NCI-H748 (cell line): ENCODE measurements around the gene FRMD4A.
"Not testable (repeated sequence)": the region's sequence is repeated elsewhere in the genome, so short reads cannot be mapped to it uniquely, and the experiment has no call there.

Experiments
- DNase-seq: peaks from one replicate; lab custom pipeline; 2025; ENCODE audit not compliant: unreplicated experiment; lab: John Stamatoyannopoulos, UW

The FRMD4A gene

DNA sequence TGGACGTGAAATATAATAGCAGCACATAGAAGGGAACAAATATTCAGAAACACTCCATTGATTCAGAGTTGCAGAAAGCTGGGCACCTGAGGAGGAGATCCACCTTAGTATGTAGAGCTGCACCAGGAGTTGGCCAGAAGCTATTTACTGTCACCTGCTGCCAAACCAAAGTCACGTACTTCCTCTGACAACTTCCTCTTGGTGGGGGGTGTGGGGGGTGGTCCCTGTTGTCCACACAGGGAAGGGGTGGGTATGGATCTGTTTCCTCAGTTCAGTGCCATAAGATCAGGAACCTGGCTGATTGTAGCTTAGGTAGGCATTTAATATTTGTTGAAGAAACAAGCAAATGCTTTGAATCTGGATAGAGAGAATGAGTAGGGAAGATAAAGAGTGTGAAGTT, 264.6 kb downstream of the FRMD4A start:
- DNase-seq: no peak

DNA sequence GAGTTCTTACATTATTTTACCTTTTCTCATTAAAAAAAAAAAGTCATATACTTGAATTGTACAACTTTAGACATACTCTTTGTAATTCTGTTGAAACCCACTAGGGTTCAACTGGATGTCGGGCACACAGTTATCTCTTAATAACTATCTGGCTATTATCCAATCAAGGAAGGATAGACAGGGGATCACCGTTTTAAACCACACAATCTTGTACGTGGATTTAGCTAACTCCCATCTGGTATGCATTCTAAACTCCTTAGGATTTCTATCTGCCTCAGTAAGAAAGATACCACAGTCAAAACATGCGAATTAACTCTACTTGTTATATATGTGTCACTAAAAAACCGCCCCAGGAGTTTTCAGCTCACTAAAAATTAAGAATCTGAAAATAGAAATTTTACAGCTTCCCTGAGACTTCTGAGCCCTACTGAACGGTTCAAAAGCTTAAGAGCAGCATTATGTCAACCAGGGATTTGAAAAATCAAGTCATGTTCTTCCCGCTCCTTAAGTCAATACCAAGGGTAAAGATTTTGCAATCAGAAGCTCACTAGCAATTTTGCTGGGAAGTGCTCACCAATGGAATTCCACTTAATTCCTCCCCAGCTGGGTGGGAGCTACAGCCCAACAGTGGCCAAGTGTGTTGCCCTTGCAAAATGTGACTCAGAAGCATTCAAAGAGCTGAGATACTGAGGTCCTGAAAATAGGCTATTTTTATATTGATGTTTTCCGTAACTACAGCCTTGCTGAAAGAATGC, 267.0 kb downstream of the FRMD4A start:
- DNase-seq: no peak

DNA sequence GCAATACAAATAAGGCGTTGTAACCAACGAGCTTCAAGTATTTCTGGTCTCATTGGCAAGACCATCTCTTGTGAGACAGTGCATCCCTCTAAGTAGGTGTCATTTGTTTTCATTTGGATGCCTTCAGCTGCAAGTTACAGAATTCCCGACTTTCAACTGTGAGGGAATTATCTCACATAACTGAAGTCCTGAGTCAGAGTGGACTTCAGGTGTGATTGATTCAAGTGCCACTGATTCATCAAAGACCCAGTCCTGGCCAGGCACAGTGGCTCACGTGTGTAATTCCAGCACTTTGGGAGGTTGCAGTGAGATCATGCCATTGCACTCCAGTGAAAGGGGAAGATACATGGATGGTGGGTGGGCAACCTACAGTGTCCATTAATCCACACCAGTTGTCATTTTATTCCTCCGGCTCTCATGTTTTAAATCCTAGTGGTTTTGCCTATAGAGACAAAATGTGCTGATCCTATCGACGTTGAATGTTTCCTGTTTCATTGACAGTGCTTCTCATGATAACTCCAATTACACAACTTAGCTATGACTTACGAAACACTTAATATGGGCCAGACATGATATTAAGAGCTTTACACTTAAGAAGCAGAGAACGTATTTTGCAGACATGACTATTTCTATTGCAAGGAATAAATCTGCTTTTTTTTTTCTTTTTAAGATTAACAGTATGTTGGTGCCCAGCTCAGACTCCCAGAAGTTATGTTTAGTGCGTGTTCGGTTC, 268.0 kb downstream of the FRMD4A start:
- no peak for DNase-seq

DNA sequence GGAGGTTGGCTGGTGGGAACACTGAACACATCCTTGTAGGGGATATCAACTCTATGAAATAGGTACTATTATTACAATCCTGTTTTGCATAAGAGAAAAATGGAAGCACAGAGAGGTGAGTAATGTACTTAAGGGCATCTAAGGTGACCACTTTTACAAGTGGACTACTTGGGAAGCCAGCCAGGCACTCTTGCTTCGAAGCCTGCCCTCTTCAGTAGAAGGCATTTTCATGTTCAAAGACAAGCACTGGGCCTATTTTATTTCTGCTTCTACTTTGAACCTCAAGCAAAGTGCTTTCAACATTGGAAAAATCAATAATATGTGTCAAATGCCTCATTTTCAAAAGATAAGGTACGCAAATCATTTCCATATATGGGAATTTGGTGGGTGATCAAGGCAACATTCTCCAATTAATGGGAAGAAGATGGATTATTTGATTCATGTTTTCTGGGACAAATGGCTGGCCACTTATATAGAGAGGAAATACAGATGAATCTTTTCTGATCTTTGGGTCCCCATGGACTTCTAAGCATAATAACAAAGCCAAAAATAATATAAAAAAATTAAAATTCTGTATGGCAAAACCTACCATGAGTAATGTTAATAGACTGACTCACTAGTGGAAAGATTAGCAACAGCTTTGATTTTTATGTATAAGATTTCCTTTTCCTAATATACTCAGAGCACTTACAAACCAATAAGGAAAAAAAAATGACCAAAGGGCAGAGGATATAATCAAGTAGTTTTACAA, 270.2 kb downstream of the FRMD4A start:
- no peak for DNase-seq

DNA sequence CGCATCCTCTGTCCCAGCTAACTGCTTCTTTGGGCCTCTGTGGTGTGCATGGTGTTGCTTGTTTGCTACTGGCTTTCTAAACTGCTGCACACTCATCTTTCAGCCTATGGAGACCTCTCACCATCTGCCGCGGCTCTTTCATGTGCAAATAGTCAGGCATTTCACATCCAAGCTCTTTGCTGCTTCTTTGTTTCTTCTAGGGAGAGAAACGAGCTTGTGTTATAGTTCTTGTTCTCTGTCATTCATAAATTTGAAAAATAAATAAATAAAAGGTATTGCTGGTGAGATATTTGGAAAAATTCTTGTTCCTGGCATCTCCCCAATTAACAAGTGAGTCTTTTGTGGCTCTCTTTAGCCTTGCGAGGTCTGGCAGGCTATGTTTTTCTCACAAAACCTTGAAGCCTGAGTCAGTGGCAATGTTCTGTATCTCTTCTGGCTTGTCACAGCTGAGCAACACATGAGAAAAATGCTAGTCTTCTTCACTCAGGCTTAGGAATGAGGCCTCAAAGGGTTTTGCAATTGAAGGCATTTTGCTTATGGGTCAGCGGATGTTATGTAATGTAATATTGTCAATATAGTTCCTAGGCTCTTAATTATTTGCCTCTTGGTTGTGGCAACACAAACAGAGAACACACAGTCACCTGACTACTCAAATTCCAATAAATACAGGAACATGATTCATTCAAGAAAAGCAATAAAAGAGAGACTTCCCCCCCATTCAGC, 274.0 kb downstream of the FRMD4A start:
- no peak for DNase-seq

DNA sequence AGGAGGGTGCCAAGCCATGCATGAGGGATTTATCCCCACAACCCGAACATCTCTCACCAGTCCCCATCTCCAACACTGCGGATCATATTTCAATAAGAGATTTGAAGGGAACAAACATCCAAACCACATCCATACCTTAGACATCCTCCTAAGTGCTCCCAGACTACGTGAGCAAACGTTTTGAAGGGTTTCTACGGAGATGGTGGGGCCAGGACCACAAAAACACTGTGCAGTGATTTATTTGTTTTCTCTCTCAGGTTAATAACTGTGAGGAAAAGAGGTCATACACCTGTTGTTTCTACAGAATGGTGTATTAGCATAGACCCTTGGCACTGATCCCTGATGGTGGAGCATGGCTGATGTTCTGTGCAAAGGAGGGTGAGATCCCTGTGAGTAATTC, 277.8 kb downstream of the FRMD4A start:
- peak; percentile 82 for DNase-seq

DNA sequence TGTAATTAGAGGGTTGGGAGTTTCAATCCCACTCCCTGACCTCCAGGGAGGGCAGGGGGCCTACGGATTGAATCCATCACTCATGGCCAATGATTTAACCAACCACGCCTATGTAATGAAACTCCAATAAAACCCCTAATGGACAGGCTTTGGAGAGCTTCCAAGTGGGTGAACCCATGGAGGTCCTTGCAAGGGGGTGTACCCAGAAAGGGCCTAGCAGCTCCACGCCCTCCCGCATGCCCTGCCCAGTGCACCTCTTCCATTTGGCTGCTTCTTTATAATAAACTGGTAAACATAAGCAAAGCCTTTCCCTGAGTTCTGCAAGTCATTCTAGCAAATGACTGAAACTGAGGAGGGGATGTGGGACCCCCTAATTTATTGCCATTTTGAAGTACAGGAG, 280.1 kb downstream of the FRMD4A start:
- DNase-seq: peak; percentile 73

DNA sequence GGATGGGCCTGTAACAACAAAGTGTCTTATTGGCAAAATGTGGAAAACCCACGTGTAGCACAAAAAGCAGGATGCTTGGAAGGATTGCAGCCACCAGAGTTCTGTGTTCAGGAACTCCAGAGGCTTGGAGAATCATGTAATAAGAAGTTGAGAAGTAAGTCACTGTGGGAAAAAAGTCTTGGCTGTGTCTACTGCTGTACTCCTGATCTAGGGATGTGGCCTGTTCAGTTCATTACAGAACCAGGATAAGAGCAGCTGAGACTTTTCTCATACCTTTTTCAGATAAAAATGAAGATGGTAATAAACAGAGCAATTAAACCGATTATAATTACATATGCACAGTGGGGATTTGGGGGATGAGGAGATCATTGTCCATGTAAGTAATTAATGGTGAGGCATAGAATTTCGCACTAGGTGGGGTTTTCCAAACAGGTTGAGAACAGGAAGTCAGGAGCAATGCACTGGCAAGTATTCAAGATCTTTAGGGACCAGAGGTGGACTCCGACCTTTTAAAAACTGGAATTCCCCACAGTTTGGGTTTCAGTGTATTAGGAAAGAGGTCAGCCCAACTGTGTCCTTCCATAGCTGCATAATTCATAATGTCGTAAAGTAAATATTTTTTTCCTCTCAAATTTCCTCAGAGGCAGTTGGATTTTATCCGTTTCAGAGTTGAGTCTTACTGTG, 281.7 kb downstream of the FRMD4A start:
- DNase-seq: peak; percentile 34

DNA sequence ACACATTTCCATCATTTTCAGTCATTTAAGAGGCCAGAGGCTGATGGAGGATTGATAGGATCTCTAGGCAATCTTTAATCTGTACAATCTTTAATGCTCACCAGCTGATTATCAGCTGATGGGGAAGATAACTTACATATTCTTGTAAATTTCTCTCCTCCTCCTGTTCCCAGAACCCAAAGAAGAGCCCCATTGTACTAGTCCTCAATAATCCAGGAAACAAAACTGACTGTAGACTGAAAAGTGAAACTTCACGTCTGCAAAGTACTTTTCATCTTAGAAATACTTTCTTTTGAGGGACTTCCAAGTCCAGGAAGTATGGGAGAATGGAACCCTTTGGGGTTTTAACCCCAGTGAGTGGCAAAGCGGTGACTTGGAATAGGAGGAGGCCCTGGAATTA, 283.3 kb downstream of the FRMD4A start:
- no peak for DNase-seq

DNA sequence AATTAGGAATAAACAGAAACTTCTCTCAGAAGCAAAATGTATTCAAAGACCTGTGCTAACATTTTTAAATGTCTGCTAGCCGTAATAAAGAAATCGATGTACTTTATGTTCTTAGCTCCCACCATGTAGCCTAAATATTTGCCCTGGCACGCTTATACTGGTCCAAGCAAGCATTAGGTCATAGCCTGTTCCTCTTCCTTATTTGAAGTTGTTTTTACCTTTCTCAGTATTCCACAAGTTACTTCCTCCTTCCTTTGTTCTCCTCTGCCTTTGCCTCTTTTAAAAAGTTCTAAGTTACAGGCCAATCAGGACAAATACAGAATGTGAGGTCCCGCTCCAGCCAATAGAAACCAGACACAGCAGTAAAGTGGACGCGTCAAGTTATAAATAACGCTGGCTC, 288.7 kb downstream of the FRMD4A start:
- not testable (repeated sequence) for DNase-seq

DNA sequence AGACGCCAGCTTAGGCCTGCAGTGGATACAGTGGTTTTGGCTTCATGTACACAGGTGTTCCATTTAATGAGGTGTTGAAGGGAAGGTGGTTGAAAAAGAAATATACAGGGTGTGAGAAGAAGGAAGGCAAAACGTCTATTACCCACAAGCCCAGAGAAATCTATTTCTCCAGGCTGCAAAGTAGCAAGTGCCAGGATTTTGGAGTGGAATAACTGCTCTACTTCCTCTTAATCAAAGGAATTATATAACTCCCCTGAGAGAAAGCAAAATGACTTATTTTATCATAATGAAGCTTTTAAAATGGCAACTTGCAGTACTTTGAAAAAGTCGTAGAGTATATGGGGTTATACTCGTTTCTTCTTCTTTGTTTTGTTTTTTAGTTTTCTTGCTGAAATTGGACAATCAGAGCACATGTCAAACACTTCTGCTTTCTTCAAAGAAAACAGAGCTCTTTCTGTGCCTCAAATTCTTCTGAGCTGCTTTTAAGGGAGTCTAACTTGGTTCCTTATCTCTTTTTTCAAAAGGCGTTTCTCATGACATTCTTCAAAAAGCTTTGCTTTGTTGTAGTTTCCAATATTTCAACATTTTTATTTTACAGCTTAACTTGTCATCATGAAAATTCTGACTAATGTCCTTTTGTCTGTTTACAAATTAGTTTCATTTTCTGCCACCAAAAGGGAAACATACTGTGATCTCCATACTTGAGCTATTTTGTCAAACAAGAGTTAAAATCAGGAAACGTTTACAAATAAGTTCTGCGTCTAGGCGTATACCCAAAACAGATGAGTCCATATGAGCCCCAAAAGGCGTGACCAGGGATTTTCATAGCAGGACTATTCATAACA, 289.7 kb downstream of the FRMD4A start:
- no peak for DNase-seq

DNA sequence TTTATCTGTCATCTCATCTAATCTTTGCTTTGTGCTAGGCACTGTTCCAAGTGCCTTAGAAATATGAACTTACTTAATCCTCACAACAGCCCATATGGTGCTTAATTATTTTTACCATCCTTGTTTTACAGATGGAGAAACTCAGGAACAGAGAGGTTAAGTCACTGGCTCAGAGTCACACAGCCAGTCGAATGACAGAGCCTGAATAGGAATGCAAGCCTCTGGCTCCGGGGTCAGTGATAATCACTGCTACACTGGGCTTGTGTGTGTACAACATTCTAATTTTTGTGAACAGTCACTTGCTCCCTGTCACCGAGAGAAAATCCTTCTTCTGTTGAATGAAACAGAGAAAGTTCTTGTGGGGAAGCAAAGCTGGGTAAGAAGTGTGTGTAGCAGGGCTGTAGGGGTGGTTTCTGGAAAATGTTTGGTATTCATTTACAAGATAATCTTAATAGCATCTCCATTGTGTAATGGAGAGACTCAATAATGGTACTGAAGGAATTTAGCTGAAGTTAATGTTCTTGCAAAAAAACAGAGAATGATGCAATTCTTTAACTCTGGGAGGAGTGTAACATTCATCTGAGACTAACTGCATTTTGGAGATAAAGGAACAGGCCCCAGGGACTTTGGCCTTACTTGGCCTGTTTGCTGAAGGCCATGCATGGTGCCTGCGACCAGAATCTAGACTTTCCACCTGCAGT, 290.6 kb downstream of the FRMD4A start:
- no peak for DNase-seq

DNA sequence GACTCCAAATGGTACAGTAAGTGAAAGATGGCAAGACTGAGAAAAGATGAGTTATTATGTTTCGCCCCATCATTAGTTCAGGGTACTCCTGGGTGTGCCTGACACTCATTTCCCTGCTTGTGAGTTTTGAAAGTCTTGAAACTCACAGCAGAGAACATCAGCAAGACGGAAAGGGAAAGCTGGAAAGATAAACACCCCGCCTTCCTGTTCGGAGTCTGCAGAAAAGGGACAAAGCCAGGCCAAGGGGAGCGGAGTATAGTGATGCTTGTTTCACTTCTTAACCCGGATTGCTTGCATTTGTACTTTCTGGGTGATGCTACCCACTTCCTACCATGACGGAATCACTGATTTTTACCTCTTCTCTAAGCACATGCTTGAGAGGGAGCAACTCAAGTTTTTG, 294.5 kb downstream of the FRMD4A start:
- DNase-seq: no peak

DNA sequence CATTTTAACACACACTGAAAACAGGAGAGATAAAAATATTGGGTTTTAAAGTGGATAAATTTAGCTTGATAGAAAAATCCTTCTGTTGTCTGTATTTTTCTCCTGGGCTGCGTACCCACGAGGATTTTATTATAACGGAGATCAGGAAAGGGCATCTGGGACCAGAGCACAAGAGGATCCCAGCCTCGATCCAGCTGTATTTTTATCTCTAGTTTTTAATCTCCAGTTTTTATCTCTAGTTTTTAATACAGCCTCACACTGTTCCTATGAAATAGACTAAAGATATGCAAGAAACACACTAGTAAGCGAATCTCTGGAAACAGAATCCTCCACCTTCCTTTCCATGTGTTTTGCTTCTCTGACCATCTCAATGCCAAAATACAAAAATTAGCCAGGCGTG, 295.2 kb downstream of the FRMD4A start:
- no peak for DNase-seq

DNA sequence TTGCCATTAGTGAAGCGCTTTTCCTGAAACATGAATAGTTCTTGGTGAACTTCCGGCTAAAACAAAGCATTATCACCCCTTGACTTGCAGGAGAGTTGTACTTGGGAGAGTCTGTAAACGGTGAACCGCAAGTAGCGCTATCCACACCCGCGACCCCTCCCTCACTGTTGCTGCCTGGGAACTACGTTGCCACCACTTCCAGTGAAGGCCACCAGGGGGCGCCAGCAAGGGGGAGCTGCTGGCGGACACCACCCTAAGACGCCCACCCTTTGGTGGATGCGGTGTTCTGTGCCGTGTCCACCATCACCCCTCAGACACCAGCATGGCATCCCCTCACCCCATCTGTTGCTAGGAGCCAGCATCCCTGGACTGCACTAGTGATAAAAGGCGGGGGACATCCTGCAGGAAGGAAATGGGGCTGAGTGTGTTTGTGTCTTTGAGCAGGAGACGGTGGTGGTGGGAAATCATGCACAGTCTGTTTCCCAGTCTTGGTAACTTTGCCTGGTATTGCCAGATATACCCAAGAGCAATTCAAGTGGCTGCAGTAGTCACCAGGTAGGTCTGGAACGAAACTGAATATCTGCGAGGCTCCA, 298.2 kb downstream of the FRMD4A start:
- peak; percentile 21 for DNase-seq

DNA sequence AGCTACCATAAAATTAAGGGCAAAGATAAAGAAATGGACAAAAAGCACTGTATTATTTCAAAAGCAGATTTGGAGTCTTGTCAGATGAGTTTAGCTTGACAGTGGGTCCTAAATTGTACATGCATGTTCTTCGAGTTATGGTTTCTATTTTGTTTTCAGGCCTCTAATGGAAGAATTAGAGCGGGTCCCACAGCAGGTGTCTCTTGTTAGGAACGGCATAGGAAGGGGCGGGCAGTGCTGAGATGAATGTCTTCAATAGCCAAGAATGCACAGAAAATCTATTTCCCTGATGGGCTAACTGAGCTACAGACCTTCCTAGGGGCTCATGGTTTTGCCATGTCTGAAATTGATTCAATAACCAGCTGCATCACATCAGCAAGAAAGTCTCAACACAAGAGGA, 304.4 kb downstream of the FRMD4A start:
- DNase-seq: no peak

DNA sequence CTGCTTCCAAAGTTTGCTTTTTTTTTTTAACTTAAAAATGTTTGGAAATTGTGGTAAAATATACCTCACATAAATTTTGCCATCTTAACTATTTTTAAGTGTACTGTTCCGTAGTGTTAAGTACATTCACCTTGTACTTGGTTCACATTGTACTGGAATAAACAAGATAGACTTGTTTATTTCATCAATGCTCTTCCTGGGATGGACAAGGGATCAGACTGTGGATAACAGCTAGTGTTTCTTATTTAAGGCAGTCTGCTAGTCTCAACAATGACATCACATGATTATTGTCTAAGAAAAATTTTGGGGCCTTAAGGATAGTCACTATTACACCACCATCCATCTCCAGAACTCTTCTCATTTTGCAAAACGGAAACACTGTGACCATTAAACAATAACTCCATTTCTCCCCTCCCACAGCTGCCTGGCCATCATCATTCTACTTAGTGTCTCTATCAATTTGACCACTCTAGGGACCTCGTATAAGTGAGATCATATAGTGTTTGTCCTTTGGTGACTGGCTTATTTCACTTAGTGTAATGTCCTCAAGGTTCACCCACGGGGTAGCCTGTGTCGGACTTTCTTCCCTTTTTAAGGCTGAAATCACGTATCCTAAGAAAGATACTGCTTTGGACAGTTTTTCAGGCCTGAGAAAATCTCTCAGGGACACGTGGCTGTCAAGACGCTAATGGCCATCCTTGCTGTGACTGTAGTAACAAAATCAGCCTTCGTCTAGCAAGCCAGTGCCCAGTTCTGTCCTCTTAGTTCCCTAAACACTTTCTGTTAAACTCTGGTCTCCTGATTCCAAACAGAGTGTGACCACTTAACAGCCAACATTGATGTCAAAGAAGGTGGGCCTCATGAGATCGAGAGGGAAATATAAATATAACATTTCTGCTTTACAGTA, 305.2 kb downstream of the FRMD4A start:
- no peak for DNase-seq
